Ecto neural progenitor cell (in vitro differentiated cells): ENCODE results near the gene UCHL5.

Experiments
- DNase-seq: peaks from one replicate; pipeline ENCODE4 v3.0.0-alpha.2; 2018; ENCODE audit warnings: low spot score

The UCHL5 gene

DNA sequence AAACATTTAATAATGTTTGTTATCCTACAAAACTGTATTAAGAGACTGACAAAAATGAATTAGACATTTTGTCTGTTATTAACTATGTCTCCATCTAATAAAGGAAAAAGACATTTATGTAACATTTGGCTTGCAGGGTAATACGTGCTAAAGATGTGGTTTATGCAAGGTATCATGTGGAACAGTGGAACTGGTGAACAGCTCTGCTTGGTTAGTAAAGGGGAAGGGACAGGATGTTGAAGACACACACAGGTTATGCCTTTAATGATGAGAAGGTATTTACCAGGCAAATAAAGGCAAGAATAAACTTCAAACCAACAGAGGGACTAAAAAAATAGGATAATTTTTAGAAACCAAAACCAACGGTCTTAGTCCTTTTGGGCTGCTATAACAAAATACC lies 93.1 kb downstream of the UCHL5 start:
- no peak for DNase-seq

DNA sequence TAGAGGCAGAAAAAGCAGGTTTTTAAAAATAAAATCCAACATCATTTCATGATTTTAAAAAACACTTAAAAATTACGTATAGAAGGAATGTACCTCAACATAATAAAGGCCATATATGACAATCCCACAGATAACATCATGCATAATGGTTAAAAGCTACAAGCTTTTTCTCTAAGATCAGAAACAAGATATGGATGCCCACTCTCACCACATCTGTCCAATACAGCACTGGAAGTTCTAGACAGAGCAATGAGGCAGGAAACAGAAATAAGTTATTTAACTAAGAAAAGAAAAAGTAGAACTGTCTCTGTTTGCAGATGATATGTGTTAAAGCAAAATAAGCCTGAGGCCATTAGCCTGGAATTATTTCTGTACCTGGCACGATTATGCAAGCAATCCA lies 96.3 kb downstream of the UCHL5 start:
- no peak for DNase-seq
